Activated CD8-positive, alpha-beta memory T cell treated with anti-CD3 and anti-CD28 coated beads for 24 hours (primary cell): ENCODE data around the gene SLC8B1.

Experiments used
- DNase-seq: peaks from one replicate; pipeline ENCODE4 v3.0.0-alpha.2; 2020

Gene SLC8B1

GRCh38 chr12:113318900-113319628, 15.8 kb downstream of the SLC8B1 start:
- no peak for DNase-seq

GRCh38 chr12:113318046-113318656, 16.8 kb downstream of the SLC8B1 start:
- DNase-seq = no peak

GRCh38 chr12:113317122-113317521, 17.8 kb downstream of the SLC8B1 start:
- DNase-seq = no peak

- DNase-seq = no peak
Observed at GRCh38 chr12:113316155-113316554, 18.8 kb downstream of the SLC8B1 start.

- no peak for DNase-seq
Observed at GRCh38 chr12:113315358-113315757, 19.6 kb downstream of the SLC8B1 start.

GRCh38 chr12:113314121-113314529, 20.8 kb downstream of the SLC8B1 start:
- no peak for DNase-seq

GRCh38 chr12:113310489-113310888, 24.4 kb downstream of the SLC8B1 start:
- DNase-seq = no peak

GRCh38 chr12:113306382-113306781, 28.5 kb downstream of the SLC8B1 start:
- DNase-seq = no peak

- DNase-seq = no peak
Observed at GRCh38 chr12:113305281-113305856, 29.5 kb downstream of the SLC8B1 start.

- no peak for DNase-seq
Observed at GRCh38 chr12:113302886-113303640, 31.8 kb downstream of the SLC8B1 start.

GRCh38 chr12:113302466-113302865, 32.4 kb downstream of the SLC8B1 start:
- no peak for DNase-seq

GRCh38 chr12:113301811-113302210, 33.1 kb downstream of the SLC8B1 start:
- DNase-seq = no peak

- no peak for DNase-seq
Observed at GRCh38 chr12:113299619-113300237, 35.2 kb downstream of the SLC8B1 start.

- DNase-seq = no peak
Observed at GRCh38 chr12:113298861-113299545, 35.9 kb downstream of the SLC8B1 start.

- DNase-seq = no peak
Observed at GRCh38 chr12:113298472-113298817, 36.5 kb downstream of the SLC8B1 start.

GRCh38 chr12:113297621-113298471, 37.1 kb downstream of the SLC8B1 start:
- DNase-seq = no peak

GRCh38 chr12:113297214-113297587, 37.7 kb downstream of the SLC8B1 start:
- no peak for DNase-seq

- no peak for DNase-seq
Observed at GRCh38 chr12:113296557-113297213, 38.2 kb downstream of the SLC8B1 start.

GRCh38 chr12:113295886-113296556, 38.9 kb downstream of the SLC8B1 start:
- no peak for DNase-seq

GRCh38 chr12:113293100-113293499, 41.8 kb downstream of the SLC8B1 start:
- no peak for DNase-seq

- DNase-seq = no peak
Observed at GRCh38 chr12:113292547-113292946, 42.4 kb downstream of the SLC8B1 start.
